RWPE2 (cell line): ENCODE results near the gene KRT17.
"Not testable (repeated sequence)": the region's sequence is repeated elsewhere in the genome, so short reads cannot be mapped to it uniquely, and the experiment has no call there.

Experiments
- ATAC-seq: fragments of 200-7000 bp; cut with Tn5 transposase; 3 replicates; pipeline ENCODE4 v1.9.1; 2021; ENCODE audit warnings: low read depth
- DNase-seq: peaks from one replicate; pipeline ENCODE4 v3.0.0-alpha.2; 2020; ENCODE audit warnings: low spot score
- H3K27ac ChIP-seq: fragments of 450-650 bp; 2 replicates; pipeline ENCODE4 v1.5.1; 2017; ENCODE audit warnings: mild to moderate bottlenecking; ENCODE audit not compliant: poor library complexity, severe bottlenecking
- H3K27me3 ChIP-seq: fragments of 250-450 bp; sonication (Bioruptor Pico); 2 replicates; pipeline ENCODE4 v1.5.1; 2021; ENCODE audit warnings: mild to moderate bottlenecking, moderate library complexity; ENCODE audit not compliant: insufficient read depth, poor library complexity, severe bottlenecking
- H3K36me3 ChIP-seq: fragments of 250-450 bp; sonication (Bioruptor Pico); 2 replicates; pipeline ENCODE4 v1.5.1; 2020; ENCODE audit warnings: low read depth, mild to moderate bottlenecking, moderate library complexity
- H3K4me1 ChIP-seq: fragments of 250-450 bp; sonication (Bioruptor Pico); 2 replicates; pipeline ENCODE4 v1.5.1; 2021; ENCODE audit warnings: mild to moderate bottlenecking, moderate library complexity; ENCODE audit not compliant: insufficient read depth, poor library complexity, severe bottlenecking
- H3K4me3 ChIP-seq: fragments of 250-450 bp; sonication (Bioruptor Pico); 2 replicates; pipeline ENCODE4 v1.5.1; 2021; ENCODE audit warnings: mild to moderate bottlenecking, moderate library complexity; ENCODE audit not compliant: severe bottlenecking
- H3K9me3 ChIP-seq: fragments of 250-450 bp; sonication (Bioruptor Pico); 2 replicates; pipeline ENCODE4 v1.5.1; 2021; ENCODE audit warnings: mild to moderate bottlenecking, moderate library complexity; ENCODE audit not compliant: severe bottlenecking
- TF ChIP-seq, protein P1 (sequence below): fragments of 450-650 bp; IDR thresholded peaks from one replicate; pipeline ENCODE4 v1.5.1; 2017; ENCODE audit warnings: mild to moderate bottlenecking, moderate library complexity; ENCODE audit not compliant: poor library complexity, severe bottlenecking

The KRT17 gene

DNA sequence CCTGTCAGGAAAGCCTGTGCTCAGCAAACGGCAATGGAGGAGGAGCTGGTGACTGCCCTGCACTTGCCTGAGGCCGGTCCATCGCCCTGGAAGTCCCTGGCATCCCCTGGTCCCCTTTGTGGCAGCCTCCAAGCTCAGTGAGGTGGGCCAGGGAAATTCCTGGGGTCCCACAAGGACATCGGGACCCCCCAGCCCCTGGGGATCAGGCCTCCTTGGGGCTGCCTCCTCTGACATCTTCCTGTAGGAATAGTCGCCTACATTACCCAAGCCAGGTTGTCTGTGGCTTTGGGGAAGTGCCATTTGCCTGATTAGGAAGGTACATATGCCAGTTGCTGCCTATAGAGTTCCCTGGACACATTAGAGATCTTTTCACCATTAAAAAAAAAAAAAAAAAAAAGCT lies 45.4 kb downstream of the KRT17 start:
- peaks cover 24% of the 10 kb centered on the region for H3K36me3 ChIP-seq
- no peak for DNase-seq
- no peak for ATAC-seq
- H3K4me1 ChIP-seq, result peaks cover 19% of the 10 kb centered on the region
- H3K27me3 ChIP-seq, result no peaks in the 10 kb centered on the region
- no peak overlapping the region for H3K4me3 ChIP-seq
- TF ChIP-seq, protein P1, sequence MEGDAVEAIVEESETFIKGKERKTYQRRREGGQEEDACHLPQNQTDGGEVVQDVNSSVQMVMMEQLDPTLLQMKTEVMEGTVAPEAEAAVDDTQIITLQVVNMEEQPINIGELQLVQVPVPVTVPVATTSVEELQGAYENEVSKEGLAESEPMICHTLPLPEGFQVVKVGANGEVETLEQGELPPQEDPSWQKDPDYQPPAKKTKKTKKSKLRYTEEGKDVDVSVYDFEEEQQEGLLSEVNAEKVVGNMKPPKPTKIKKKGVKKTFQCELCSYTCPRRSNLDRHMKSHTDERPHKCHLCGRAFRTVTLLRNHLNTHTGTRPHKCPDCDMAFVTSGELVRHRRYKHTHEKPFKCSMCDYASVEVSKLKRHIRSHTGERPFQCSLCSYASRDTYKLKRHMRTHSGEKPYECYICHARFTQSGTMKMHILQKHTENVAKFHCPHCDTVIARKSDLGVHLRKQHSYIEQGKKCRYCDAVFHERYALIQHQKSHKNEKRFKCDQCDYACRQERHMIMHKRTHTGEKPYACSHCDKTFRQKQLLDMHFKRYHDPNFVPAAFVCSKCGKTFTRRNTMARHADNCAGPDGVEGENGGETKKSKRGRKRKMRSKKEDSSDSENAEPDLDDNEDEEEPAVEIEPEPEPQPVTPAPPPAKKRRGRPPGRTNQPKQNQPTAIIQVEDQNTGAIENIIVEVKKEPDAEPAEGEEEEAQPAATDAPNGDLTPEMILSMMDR, result no peak
- H3K9me3 ChIP-seq, result no peaks in the 10 kb centered on the region
- H3K27ac ChIP-seq, result peak overlapping the region; percentile 95

DNA sequence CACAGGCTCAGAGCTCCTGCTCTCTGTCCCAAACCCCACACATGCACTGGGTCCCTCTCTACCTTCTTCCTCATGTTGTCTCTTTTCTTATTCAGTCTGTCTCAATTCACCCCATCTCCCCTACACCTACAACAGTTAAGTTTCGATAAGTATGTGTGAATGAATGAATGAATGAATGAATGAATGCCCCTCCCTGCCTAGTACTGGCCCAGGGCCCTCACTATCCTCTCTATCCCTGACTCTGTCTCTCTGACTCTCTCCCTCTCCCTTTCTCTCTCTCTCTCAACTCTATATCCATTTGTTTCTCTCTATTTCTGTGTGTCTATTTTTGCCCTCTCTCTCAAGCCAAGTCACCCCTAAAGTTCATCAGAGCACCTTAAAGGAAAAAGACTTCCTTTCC lies 45.8 kb downstream of the KRT17 start:
- Histone ChIP-seq H3K4me1 (peaks cover 19% of the 10 kb centered on the region), H3K36me3 (peaks cover 21% of the 10 kb centered on the region), H3K9me3 (no peaks in the 10 kb centered on the region), H3K27ac (peak overlapping the region; percentile 95), H3K4me3 (no peak overlapping the region), H3K27me3 (no peaks in the 10 kb centered on the region)
- TF ChIP-seq, protein P1, result no peak
- no peak for DNase-seq
- ATAC-seq, result no peak

DNA sequence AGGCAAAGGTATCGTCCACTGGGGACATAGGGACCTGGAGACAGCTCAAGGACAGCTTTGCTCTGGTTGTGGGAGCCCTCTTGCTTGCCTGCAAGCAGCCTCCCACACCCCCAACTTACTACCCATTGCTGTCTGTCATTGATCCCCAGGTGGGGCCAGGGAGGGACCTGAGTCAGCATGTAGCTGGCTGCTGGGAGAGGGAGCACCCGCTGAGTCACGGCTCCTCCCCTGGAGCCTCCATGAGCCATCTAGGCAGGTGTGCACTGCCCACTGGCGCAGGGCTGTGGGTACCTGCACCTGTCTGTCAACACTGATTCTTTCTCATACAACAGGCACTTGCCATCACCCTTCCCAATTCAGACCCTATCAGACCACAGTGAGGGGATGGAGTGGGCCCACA lies 47.6 kb downstream of the KRT17 start:
- TF ChIP-seq, protein P1, result peak; percentile 19
- H3K36me3 ChIP-seq, H3K27ac ChIP-seq, H3K9me3 ChIP-seq, H3K27me3 ChIP-seq, H3K4me3 ChIP-seq: not testable (repeated sequence)
- peak; percentile 82 for DNase-seq
- peaks cover 16% of the 10 kb centered on the region for H3K4me1 ChIP-seq
- peak; percentile 36 for ATAC-seq

DNA sequence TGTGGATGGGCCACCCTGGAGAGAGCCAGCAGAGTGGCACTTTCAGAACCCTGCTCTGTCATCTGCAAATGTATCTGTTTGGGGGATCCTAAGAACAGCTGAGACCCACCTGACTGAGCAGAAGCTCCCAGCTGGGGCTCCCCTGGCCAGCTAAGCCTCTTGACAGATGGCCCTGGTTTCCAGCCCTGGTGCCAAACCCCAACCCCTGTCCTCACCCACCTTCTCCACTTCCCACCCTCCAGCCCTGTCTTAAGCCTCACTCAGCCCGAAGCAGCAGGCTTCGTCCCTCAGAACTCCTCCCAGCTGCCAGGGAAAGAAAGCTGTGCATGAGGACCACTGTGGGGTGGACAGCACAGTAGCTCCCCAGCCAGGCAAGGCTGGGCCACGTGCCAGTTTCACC lies 49.0 kb downstream of the KRT17 start:
- no peaks in the 10 kb centered on the region for H3K9me3 ChIP-seq
- DNase-seq, result no peak
- no peak overlapping the region for H3K4me3 ChIP-seq
- H3K27ac ChIP-seq, result no peak overlapping the region
- peaks cover 4% of the 10 kb centered on the region for H3K4me1 ChIP-seq
- ATAC-seq, result no peak
- H3K36me3 ChIP-seq, result no peaks in the 10 kb centered on the region
- TF ChIP-seq, protein P1, result no peak
- H3K27me3 ChIP-seq, result no peaks in the 10 kb centered on the region

DNA sequence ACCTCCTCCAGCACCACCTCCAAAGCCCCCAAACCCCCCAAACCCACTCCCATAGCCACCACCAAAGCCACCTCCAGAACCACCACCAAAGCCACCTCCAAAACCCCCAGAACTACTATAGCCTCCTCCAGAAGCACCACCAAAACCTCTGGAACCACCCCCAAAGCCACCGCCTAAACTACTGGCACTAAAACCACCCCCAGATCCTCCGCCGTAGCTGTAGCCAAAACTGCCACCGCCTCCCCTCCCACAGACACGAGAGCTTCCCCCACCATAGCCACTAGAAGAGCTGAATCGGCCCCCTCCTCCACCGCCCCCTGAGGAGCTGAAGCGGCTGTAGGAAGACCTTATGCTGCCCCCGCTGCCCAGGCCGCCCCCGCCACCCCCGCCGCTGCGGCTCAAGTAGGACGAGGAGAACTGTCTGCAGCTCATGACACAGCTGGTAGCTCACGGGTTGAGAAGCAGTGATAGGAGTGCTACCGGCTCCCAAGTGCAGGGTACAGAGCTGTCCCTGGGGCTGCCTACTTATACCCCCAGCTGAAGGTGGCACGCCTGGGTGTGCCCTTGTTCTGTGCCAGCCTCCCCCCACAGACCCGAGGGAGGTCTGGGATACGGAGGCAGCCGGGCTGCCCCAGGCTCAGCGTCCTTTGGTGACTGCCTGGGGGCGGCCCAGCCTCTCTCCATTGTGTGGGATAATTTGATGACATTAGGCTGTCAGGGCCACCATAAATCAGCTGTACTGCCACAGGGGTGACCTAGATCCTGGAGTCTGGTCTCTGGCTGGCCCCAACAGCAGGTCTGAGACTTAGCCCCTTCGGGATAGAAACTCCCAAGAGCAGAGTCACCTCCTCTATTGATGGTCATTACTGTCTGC lies 52.6 kb downstream of the KRT17 start, which contains the start of gene KRT9:
Gene KRT9 (minus strand): TSS at position 499 of the 874 bp plus-strand sequence. CDS start 67 bp downstream, at position 432.
- no peak within 1 kb of the TSS for H3K27ac ChIP-seq
- H3K9me3 ChIP-seq, result no peaks in the 10 kb centered on the region
- TF ChIP-seq, protein P1, result no peak
- H3K36me3 ChIP-seq, result no peaks in the 10 kb centered on the region
- no peak within 1 kb of the TSS for H3K4me3 ChIP-seq
- no peaks in the 10 kb centered on the region for H3K4me1 ChIP-seq
- no peaks in the 10 kb centered on the region for H3K27me3 ChIP-seq
- DNase-seq (no peak), ATAC-seq (no peak)
